ENCODE data around the gene CD47. TPM values are rescaled to one million over a fixed set of nuclear protein-coding genes. Genes with fewer than 3 reads are reported as not detected.

CD47 gene
- total and polyA plus RNA-seq, 2 of the 4 experiments (the other 2 are of a cell fraction) = 45.9 to 52.0 TPM

DNA sequence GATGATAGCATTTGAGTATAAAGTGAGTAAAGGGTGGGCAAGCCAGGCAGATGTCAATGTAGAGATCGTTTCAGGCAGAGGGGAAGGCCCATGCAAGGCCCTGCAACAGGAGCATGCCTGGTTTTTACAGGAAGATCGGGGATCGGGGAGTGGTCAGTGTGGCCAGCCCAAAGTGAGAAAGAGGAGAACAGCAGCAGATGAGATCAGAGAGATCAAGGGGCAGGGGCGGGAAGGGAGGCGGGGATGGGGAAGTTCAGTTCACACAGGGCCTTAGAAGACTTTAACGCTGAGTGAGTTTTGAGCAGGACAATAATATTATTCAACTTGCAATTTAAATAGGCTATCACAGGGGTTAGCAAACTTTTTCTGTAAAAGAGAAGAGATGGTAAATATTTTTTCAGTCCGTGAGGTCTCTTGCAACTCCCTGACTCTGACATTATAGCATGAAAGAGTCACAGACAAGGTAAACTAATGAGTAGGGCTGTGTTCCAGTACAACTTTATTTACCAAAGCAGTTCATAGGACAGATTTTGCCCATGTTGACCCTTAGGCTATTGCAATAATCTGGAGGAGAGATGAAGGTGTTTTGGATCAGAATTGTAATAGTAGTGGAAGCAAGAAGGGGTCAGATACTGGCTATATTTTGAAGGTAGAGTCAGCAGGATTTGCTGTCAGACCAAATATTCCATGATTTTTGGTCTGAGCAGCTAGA lies 12.4 kb upstream of the CD47 start:
- Histone ChIP-seq H3K4ac (ENCODE audit: low read depth, low read length) (no peak overlapping the region), H3K4me3 (ENCODE audit: insufficient read depth, low read depth, low read length) (no peak overlapping the region), H3K14ac (replicated peaks; ENCODE audit: low read depth, low read length) (peak overlapping the region; percentile 57; the same call in 1 of the 2 replicates), H3K4me1 (ENCODE audit: control insufficient read depth, insufficient read depth, low read length) (peaks cover 12% of the 10 kb centered on the region), H2BK20ac (ENCODE audit: low read depth, low read length) (peak overlapping the region; percentile 45; the same call in 1 of the 2 replicates), H3K79me1 (ENCODE audit: low read depth in 1 of 2, low read length in 2 of 2) (no peaks in the 10 kb centered on the region), H3K23ac (ENCODE audit: low read depth, low read length) (no peak overlapping the region), H4K5ac (ENCODE audit: low read depth, low read length) (no peak overlapping the region), H3K27ac (ENCODE audit: insufficient read depth, low read length) (no peak overlapping the region), H3K36me3 (ENCODE audit: control insufficient read depth, insufficient read depth, low read length) (no peaks in the 10 kb centered on the region), H3K4me2 (ENCODE audit: low read depth, low read length) (no peak overlapping the region), H4K91ac (ENCODE audit: insufficient read depth, low read depth, low read length) (no peak overlapping the region), H2BK5ac (ENCODE audit: low read depth, low read length, poor library complexity, severe bottlenecking) (no peak overlapping the region), H3K56ac (ENCODE audit: extremely low read depth, insufficient read depth, low read length) (no peak overlapping the region), H2AK5ac (ENCODE audit: low read depth, low read length) (no peak overlapping the region), H2AK9ac (replicated peaks; ENCODE audit: low read depth, low read length, poor library complexity) (no peak overlapping the region), H3K9me1 (ENCODE audit: insufficient read depth, low read length) (peaks cover 6% of the 10 kb centered on the region; the same call in 1 of the 2 replicates), H2AFZ (replicated peaks; ENCODE audit: low read length, poor library complexity) (no peak overlapping the region), H3K9ac (ENCODE audit: low read depth, low read length) (no peak overlapping the region), H3K27me3 (ENCODE audit: control insufficient read depth, insufficient read depth, low read length) (no peaks in the 10 kb centered on the region), H2BK15ac (ENCODE audit: low read depth, low read length) (0 out of 3 replicates have a peak overlapping the region, but pooled peaks have one; percentile 17), H3K18ac (ENCODE audit: low read depth, low read length) (no peak overlapping the region), H3K9me3 (ENCODE audit: control insufficient read depth, insufficient read depth, low read length) (no peaks in the 10 kb centered on the region), H4K8ac (ENCODE audit: low read depth in 2 of 2, low read length in 2 of 2) (no peak overlapping the region), H4K20me1 (ENCODE audit: insufficient read depth, low read length) (no peaks in the 10 kb centered on the region), H2BK120ac (ENCODE audit: low read depth, low read length) (peak overlapping the region; percentile 50; the same call in 1 of the 2 replicates)
- in situ Hi-C loops (cut with MboI; ENCODE audit: low sequenced_read_pairs) (no loop called here), intact Hi-C loops (cut with micrococcal nuclease) (no loop called here), dilution Hi-C loops (cut with HindIII; ENCODE audit: low sequenced_read_pairs, unreplicated experiment) (no loop called here)
- BruUV-seq (replicated peaks) = no TSS peak
- 83% methylated on average over 3 of the region's 7 CpGs; no CpG with 5 or more reads in 1 of the 2 experiments for WGBS, 2 experiments (ENCODE audit: extremely low coverage in 2 of 2, insufficient read length in 1 of 2)
- no peak for ATAC-seq (ENCODE audit: low read depth)
- DNase-seq = no peak
- TF ChIP-seq RFX5 (IDR thresholded peaks at IDR 0.05; ENCODE audit: low read depth, low read length) (no peak), MXI1 (IDR thresholded peaks at IDR 0.05; ENCODE audit: borderline replicate concordance, low read depth, low read length) (no peak), RAD21 (IDR thresholded peaks at IDR 0.05; ENCODE audit: low read length) (no peak), NFE2L2 (IDR thresholded peaks at IDR 0.05; ENCODE audit: low read depth, low read length) (no peak), RCOR1 (IDR thresholded peaks at IDR 0.05; ENCODE audit: insufficient replicate concordance, low read length) (no peak), MAFK (IDR thresholded peaks at IDR 0.05; ENCODE audit: low read depth, low read length) (no peak)
- TF ChIP-seq, protein P1, sequence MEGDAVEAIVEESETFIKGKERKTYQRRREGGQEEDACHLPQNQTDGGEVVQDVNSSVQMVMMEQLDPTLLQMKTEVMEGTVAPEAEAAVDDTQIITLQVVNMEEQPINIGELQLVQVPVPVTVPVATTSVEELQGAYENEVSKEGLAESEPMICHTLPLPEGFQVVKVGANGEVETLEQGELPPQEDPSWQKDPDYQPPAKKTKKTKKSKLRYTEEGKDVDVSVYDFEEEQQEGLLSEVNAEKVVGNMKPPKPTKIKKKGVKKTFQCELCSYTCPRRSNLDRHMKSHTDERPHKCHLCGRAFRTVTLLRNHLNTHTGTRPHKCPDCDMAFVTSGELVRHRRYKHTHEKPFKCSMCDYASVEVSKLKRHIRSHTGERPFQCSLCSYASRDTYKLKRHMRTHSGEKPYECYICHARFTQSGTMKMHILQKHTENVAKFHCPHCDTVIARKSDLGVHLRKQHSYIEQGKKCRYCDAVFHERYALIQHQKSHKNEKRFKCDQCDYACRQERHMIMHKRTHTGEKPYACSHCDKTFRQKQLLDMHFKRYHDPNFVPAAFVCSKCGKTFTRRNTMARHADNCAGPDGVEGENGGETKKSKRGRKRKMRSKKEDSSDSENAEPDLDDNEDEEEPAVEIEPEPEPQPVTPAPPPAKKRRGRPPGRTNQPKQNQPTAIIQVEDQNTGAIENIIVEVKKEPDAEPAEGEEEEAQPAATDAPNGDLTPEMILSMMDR (conservative IDR thresholded peaks at IDR 0.05; ENCODE audit: low read depth, low read length) = no peak
- ChIA-PET CTCF (no interaction called here), POLR2A (ENCODE audit: unreplicated experiment) (no interaction called here)

All from IMR-90 (cell line).